Measurements from ENCODE around the gene FANCB. TPM values are rescaled to one million over a fixed set of nuclear protein-coding genes. Genes with fewer than 3 reads are reported as not detected.

Gene FANCB
- 1 to 10 TPM in 1 of 2 donors, under 1 TPM in 1; 0.25 to 6.2 TPM for total RNA-seq
- polyA plus RNA-seq, result under 1 TPM; 0.07 to 0.32 TPM

- Histone ChIP-seq H3K4me1 (ENCODE audit: control insufficient read depth in 4 of 4, insufficient read depth in 4 of 4, low read length in 3 of 4) (peaks cover 0 to 6% (median 5%) of the 10 kb centered on the region in 4 donors), H3K9me3 (ENCODE audit: control insufficient read depth in 4 of 4, low read length in 3 of 4) (no peaks in the 10 kb centered on the region), H3K27ac (ENCODE audit: low read depth in 1 of 2, low read length in 2 of 2) (peak within 1 kb of the TSS; percentile 74 to 80), H3K4me3 (ENCODE audit: low read depth in 1 of 3, low read length in 3 of 3) (peak within 1 kb of the TSS; percentile 64 to 83 (median 75)), H3K36me3 (ENCODE audit: control insufficient read depth in 4 of 4, insufficient read depth in 3 of 4, low read depth in 1 of 4, low read length in 3 of 4) (no peaks in the 10 kb centered on the region), H3K9ac (ENCODE audit: low read depth in 1 of 2, low read length in 2 of 2) (peak within 1 kb of the TSS; percentile 37 to 77), H3K27me3 (ENCODE audit: control insufficient read depth in 4 of 4, insufficient read depth in 4 of 4, low read length in 3 of 4) (no peaks in the 10 kb centered on the region)
- under 1% methylated on average over 78 of the region's 78 CpGs for WGBS
- DNase-seq (ENCODE audit: low spot score), result peak; percentile 91
- TF ChIP-seq GABPA (IDR thresholded peaks at IDR 0.05 in 1 of 2, conservative IDR thresholded peaks at IDR 0.05 in 1 of 2), result peak in 1 of 2 donors; percentile 59
- no peak for TF ChIP-seq NR2F2 (IDR thresholded peaks at IDR 0.05)
- peak; percentile 35 for TF ChIP-seq YY1 (IDR thresholded peaks at IDR 0.05)
- TF ChIP-seq SP1 (IDR thresholded peaks at IDR 0.05), result peak; percentile 69
- peak; percentile 77 to 79 for TF ChIP-seq EGR1 (IDR thresholded peaks at IDR 0.05; ENCODE audit: low read depth in 2 of 2)
- TF ChIP-seq FOXA1 (IDR thresholded peaks at IDR 0.05), result no peak
- TF ChIP-seq RAD21 (IDR thresholded peaks at IDR 0.05), result peak in 1 of 2 donors; percentile 7
- no peak for TF ChIP-seq RXRA (IDR thresholded peaks at IDR 0.05)
- TF ChIP-seq, protein P1, sequence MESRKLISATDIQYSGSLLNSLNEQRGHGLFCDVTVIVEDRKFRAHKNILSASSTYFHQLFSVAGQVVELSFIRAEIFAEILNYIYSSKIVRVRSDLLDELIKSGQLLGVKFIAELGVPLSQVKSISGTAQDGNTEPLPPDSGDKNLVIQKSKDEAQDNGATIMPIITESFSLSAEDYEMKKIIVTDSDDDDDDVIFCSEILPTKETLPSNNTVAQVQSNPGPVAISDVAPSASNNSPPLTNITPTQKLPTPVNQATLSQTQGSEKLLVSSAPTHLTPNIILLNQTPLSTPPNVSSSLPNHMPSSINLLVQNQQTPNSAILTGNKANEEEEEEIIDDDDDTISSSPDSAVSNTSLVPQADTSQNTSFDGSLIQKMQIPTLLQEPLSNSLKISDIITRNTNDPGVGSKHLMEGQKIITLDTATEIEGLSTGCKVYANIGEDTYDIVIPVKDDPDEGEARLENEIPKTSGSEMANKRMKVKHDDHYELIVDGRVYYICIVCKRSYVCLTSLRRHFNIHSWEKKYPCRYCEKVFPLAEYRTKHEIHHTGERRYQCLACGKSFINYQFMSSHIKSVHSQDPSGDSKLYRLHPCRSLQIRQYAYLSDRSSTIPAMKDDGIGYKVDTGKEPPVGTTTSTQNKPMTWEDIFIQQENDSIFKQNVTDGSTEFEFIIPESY (IDR thresholded peaks at IDR 0.05), result peak; percentile 93
- TF ChIP-seq, protein P2, sequence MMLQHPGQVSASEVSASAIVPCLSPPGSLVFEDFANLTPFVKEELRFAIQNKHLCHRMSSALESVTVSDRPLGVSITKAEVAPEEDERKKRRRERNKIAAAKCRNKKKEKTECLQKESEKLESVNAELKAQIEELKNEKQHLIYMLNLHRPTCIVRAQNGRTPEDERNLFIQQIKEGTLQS (IDR thresholded peaks at IDR 0.05), result no peak
- TF ChIP-seq FOXA2 (IDR thresholded peaks at IDR 0.05), result no peak
- TF ChIP-seq TAF1 (conservative IDR thresholded peaks at IDR 0.05), result no peak
- TF ChIP-seq, protein P3, sequence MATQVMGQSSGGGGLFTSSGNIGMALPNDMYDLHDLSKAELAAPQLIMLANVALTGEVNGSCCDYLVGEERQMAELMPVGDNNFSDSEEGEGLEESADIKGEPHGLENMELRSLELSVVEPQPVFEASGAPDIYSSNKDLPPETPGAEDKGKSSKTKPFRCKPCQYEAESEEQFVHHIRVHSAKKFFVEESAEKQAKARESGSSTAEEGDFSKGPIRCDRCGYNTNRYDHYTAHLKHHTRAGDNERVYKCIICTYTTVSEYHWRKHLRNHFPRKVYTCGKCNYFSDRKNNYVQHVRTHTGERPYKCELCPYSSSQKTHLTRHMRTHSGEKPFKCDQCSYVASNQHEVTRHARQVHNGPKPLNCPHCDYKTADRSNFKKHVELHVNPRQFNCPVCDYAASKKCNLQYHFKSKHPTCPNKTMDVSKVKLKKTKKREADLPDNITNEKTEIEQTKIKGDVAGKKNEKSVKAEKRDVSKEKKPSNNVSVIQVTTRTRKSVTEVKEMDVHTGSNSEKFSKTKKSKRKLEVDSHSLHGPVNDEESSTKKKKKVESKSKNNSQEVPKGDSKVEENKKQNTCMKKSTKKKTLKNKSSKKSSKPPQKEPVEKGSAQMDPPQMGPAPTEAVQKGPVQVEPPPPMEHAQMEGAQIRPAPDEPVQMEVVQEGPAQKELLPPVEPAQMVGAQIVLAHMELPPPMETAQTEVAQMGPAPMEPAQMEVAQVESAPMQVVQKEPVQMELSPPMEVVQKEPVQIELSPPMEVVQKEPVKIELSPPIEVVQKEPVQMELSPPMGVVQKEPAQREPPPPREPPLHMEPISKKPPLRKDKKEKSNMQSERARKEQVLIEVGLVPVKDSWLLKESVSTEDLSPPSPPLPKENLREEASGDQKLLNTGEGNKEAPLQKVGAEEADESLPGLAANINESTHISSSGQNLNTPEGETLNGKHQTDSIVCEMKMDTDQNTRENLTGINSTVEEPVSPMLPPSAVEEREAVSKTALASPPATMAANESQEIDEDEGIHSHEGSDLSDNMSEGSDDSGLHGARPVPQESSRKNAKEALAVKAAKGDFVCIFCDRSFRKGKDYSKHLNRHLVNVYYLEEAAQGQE (IDR thresholded peaks at IDR 0.05), result peak; percentile 49
Measured at GRCh38 chrX:14872851-14873675, at the start of gene FANCB, which contains the start of gene MOSPD2. TSS of gene FANCB (minus strand) at chrX:14873069. CDS start at chrX:14865510, 7,559 bp downstream. TSS of gene MOSPD2 (plus strand) at chrX:14873421. CDS start at chrX:14873529, 108 bp downstream.

- Histone ChIP-seq H3K9me3 (ENCODE audit: control insufficient read depth in 4 of 4, low read length in 3 of 4) (no peaks in the 10 kb centered on the region), H3K27me3 (ENCODE audit: control insufficient read depth in 4 of 4, insufficient read depth in 4 of 4, low read length in 3 of 4) (no peaks in the 10 kb centered on the region), H3K9ac (ENCODE audit: low read depth in 1 of 2, low read length in 2 of 2) (no peak overlapping the region), H3K36me3 (ENCODE audit: control insufficient read depth in 4 of 4, insufficient read depth in 3 of 4, low read depth in 1 of 4, low read length in 3 of 4) (peaks cover 0 to 3% (median 0%) of the 10 kb centered on the region in 4 donors), H3K4me3 (ENCODE audit: low read depth in 1 of 3, low read length in 3 of 3) (no peak overlapping the region), H3K27ac (ENCODE audit: low read depth in 1 of 2, low read length in 2 of 2) (no peak overlapping the region), H3K4me1 (ENCODE audit: control insufficient read depth in 4 of 4, insufficient read depth in 4 of 4, low read length in 3 of 4) (no peaks in the 10 kb centered on the region)
- no peak for DNase-seq (ENCODE audit: low spot score)
- TF ChIP-seq NR2F2 (IDR thresholded peaks at IDR 0.05), result no peak
- TF ChIP-seq, protein P4, sequence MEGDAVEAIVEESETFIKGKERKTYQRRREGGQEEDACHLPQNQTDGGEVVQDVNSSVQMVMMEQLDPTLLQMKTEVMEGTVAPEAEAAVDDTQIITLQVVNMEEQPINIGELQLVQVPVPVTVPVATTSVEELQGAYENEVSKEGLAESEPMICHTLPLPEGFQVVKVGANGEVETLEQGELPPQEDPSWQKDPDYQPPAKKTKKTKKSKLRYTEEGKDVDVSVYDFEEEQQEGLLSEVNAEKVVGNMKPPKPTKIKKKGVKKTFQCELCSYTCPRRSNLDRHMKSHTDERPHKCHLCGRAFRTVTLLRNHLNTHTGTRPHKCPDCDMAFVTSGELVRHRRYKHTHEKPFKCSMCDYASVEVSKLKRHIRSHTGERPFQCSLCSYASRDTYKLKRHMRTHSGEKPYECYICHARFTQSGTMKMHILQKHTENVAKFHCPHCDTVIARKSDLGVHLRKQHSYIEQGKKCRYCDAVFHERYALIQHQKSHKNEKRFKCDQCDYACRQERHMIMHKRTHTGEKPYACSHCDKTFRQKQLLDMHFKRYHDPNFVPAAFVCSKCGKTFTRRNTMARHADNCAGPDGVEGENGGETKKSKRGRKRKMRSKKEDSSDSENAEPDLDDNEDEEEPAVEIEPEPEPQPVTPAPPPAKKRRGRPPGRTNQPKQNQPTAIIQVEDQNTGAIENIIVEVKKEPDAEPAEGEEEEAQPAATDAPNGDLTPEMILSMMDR (IDR thresholded peaks at IDR 0.05; ENCODE audit: low read depth, low read length, missing input control), result no peak
- no peak for TF ChIP-seq YY1 (IDR thresholded peaks at IDR 0.05)
- no peak for TF ChIP-seq TAF1 (conservative IDR thresholded peaks at IDR 0.05)
- TF ChIP-seq, protein P2 (IDR thresholded peaks at IDR 0.05), result no peak
- TF ChIP-seq EGR1 (IDR thresholded peaks at IDR 0.05; ENCODE audit: low read depth in 2 of 2), result no peak
- no peak for TF ChIP-seq HNF4A (conservative IDR thresholded peaks at IDR 0.05)
- TF ChIP-seq RAD21 (IDR thresholded peaks at IDR 0.05), result no peak
- TF ChIP-seq RXRA (IDR thresholded peaks at IDR 0.05), result no peak
- TF ChIP-seq JUND (IDR thresholded peaks at IDR 0.05), result no peak
- 88% methylated on average over 6 of the region's 6 CpGs for WGBS
Measured at GRCh38 chrX:14922437-14922836, 49.6 kb upstream of the FANCB start.

All from liver (tissue), 9 donors.